SK-N-SH (cell line): ENCODE results near the gene FMO3.

Experiments
- GABPA ChIP-seq: IDR thresholded peaks from 2 replicates; pipeline ENCODE4 v1.4.0; 2012; ENCODE audit warnings: low read depth, mild to moderate bottlenecking
- POLR2AphosphoS5 ChIP-seq: IDR thresholded peaks from 2 replicates; pipeline ENCODE4 v1.6.1; 2012; ENCODE audit warnings: low read depth, low read length
- RAD21 ChIP-seq: IDR thresholded peaks from 2 replicates; pipeline ENCODE4 v1.6.1; 2012; ENCODE audit warnings: mild to moderate bottlenecking, low read length
- TAF1 ChIP-seq: IDR thresholded peaks from 2 replicates; pipeline ENCODE4 v1.6.1; 2012; ENCODE audit warnings: low read depth, mild to moderate bottlenecking, low read length, moderate library complexity, borderline replicate concordance
- TF ChIP-seq, protein P1 (sequence below): fragments of 200-600 bp; sonication (generic); IDR thresholded peaks from 2 replicates; pipeline ENCODE4 v1.6.1; 2017; ENCODE audit warnings: antibody characterized with exemption, mild to moderate bottlenecking, moderate library complexity
- TF ChIP-seq, protein P2 (sequence below): IDR thresholded peaks from 2 replicates; pipeline ENCODE4 v1.6.1; 2012; ENCODE audit warnings: mild to moderate bottlenecking, low read depth, low read length, moderate library complexity
- TF ChIP-seq, protein P3 (sequence below): IDR thresholded peaks from 2 replicates; pipeline ENCODE4 v1.4.0; 2012; ENCODE audit warnings: low read depth

DNA sequence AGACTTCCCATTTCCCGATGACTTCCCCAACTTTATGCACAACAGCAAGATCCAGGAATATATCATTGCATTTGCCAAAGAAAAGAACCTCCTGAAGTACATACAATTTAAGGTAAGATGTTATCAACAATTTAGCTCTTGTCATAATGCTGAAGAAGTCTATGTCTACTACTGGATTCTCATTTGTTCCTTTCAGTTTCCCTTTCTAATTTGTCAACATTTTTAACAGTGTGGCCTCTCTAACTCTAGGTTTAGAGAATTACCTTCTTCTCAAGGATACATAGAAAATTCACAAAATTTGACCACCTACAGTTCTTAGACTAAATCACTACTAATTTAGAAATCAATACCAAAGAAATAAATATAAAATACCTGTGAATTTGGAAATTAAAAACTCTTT is 13.2 kb downstream of the FMO3 start:
- TF ChIP-seq GABPA (no peak), POLR2AphosphoS5 (no peak), RAD21 (no peak), TAF1 (no peak)
- TF ChIP-seq, protein P1, sequence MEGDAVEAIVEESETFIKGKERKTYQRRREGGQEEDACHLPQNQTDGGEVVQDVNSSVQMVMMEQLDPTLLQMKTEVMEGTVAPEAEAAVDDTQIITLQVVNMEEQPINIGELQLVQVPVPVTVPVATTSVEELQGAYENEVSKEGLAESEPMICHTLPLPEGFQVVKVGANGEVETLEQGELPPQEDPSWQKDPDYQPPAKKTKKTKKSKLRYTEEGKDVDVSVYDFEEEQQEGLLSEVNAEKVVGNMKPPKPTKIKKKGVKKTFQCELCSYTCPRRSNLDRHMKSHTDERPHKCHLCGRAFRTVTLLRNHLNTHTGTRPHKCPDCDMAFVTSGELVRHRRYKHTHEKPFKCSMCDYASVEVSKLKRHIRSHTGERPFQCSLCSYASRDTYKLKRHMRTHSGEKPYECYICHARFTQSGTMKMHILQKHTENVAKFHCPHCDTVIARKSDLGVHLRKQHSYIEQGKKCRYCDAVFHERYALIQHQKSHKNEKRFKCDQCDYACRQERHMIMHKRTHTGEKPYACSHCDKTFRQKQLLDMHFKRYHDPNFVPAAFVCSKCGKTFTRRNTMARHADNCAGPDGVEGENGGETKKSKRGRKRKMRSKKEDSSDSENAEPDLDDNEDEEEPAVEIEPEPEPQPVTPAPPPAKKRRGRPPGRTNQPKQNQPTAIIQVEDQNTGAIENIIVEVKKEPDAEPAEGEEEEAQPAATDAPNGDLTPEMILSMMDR = no peak
- TF ChIP-seq, protein P2, sequence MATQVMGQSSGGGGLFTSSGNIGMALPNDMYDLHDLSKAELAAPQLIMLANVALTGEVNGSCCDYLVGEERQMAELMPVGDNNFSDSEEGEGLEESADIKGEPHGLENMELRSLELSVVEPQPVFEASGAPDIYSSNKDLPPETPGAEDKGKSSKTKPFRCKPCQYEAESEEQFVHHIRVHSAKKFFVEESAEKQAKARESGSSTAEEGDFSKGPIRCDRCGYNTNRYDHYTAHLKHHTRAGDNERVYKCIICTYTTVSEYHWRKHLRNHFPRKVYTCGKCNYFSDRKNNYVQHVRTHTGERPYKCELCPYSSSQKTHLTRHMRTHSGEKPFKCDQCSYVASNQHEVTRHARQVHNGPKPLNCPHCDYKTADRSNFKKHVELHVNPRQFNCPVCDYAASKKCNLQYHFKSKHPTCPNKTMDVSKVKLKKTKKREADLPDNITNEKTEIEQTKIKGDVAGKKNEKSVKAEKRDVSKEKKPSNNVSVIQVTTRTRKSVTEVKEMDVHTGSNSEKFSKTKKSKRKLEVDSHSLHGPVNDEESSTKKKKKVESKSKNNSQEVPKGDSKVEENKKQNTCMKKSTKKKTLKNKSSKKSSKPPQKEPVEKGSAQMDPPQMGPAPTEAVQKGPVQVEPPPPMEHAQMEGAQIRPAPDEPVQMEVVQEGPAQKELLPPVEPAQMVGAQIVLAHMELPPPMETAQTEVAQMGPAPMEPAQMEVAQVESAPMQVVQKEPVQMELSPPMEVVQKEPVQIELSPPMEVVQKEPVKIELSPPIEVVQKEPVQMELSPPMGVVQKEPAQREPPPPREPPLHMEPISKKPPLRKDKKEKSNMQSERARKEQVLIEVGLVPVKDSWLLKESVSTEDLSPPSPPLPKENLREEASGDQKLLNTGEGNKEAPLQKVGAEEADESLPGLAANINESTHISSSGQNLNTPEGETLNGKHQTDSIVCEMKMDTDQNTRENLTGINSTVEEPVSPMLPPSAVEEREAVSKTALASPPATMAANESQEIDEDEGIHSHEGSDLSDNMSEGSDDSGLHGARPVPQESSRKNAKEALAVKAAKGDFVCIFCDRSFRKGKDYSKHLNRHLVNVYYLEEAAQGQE = no peak
- TF ChIP-seq, protein P3, sequence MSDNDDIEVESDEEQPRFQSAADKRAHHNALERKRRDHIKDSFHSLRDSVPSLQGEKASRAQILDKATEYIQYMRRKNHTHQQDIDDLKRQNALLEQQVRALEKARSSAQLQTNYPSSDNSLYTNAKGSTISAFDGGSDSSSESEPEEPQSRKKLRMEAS = no peak
